Stimulated activated naive CD4-positive, alpha-beta T cell (primary cell): ENCODE data around the gene INTS1.
"Not testable (repeated sequence)": the region's sequence is repeated elsewhere in the genome, so short reads cannot be mapped to it uniquely, and the experiment has no call there.

Experiments
- DNase-seq, 6 experiments: peaks; one replicate each; lab custom pipeline; 2025; lab: John Stamatoyannopoulos, UW

The INTS1 gene

DNA sequence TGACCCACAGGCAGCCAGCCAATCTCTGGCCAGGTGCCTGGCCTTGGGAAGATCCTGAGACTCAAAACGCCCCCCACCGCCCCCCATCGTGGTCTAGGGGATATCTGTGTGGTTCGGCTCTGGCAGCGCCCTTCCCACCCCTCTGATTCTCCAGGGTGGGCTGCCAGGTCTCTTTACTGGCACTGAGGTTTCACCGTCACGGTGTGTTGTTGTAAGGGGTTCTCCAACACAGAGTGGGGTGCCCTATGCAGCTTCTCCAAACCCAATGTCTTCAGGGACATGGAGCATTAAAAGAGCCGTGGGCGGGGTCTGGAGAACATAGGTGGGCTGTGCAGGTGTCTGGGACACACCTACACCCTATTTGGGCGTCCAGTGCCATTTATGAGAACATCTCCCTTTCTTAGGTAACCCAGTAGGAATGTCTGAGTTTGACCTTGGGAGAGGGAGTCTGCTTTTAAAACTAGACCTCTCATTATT is 27.8 kb upstream of the INTS1 start:
- peak in 2 of 6 experiments; percentile 35 to 57 for DNase-seq

DNA sequence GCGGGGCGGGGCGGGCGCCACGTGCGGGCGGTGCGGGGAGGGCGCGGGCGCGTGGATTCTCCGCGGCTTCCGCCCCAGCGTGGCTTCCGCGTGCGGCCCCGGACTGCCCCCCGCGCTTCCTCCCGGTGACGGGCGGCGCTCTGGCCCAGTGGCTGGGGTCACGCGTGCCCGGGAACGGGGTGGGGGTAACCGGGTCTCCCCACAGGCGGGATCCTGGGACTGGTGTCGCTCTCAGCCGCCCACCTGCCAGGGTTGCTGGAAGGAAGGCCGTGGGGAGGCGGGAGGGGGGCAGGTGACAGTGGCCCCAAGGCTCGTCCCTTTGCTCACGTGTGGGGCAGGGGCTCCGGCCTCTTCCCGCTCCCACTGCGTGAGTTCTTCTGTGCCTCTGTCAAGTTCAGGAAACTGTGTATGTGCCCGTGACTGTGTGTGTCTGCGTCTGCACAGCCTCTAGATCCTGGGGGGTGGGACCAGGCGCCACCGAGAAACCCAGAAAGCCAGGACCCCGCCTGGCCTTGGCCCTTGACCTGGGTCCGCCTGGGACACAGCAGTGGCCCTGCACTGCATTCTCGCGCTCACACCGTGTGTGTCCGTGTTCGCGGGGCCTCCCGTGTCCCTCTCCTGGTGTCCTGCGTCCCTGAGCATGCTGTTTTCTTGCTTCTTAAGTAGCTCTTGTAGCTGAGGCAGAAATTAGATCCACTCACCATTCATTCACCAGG is 27.2 kb upstream of the INTS1 start:
- DNase-seq = peak; percentile 41 to 70 (median 52)

DNA sequence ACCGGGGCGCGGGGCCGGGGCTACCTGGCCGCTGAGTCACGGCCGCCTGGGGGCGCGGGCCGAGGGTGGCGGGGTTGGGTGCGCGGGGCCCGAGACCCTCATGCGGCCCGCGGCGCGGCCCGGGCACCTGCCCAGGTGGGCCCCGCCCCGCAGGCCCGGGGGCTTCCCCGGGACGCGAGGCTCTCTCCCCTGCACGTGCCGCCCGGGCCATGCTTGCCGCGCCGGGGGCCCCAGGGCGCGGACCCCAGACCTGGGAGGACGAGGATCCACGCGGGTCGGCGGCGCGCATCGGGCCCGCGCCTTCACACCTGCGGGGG is 26.7 kb upstream of the INTS1 start:
- DNase-seq = peak in 2 of 6 experiments; percentile 50 to 62

DNA sequence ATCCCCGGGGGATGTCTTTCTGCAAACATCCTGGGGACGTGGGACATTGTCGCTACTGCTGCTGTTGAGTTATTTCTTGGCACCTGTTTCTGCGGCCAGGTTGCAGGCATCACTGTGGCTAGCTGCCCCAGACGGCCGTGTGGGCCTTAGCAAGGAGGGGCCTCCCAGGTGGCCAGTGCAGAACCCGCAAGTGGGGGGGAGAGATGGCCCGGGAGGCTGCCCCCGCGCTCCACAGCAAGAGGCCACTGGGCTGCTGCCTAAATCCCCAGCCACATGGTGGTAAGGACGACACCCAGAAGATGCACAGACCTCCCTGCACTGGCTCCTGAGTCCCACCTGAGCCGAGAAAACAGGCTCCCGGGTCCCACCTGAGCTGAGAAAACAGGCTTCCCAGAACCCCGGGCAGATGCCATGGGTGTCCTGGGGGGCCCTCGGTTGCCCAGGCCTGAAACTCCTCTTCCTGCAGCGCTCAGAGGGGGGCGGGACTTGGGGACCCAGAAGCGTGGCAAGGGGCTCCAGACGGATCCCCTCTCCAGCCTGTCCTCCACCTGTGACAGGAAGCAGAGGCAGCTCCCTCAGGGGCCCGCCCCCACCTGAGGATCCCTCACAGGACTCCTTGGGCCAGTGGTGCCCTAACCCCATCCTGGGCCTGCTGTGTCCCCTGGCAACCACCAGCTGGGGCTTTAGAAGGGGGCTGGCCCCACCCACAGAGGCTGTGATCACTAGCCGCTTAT is 25.4 kb upstream of the INTS1 start:
- no peak for DNase-seq

DNA sequence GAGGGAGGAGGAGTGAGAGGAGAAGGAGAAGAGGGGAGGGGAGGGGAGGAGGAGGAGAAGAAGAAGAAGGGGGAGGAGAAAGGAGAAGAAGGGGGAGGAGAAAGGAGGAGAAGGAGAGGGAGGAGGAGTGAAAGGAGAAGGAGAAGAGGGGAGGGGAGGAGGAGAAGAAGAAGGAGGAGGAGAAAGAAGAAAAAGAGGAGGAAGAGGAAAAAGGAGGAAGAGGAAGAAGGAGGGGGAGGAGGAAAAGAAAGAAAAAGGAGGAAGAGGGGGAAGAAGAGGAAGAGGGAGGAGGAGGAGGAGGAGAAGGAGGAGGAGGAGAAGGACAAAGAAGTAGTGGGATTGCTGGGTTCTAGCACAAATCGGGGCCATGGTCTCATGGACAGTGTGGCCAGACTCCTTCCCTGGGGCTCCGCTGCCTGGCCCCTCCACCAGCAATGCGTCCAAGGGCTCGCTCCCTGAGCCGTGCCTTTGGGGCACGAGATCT is 22.1 kb upstream of the INTS1 start:
- DNase-seq = no peak

DNA sequence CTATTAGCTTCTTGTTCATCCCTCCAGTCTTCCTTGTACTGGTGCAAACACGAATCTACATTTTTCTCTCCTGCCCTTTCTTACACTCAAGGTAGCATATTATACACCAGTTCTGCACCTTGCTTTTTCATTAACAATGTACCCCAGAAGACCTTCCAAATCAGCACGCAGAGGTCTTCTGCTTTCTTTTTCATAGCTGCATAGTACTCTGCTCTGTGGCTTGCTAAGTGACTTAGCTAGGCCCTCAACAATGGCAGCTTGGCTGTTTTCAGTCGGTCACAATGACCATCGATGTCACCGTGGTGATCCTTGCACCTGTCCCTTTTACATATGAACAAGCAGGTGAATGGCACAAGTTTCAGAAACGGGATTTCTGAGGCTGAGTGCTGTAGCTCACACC is 21.2 kb upstream of the INTS1 start:
- no peak for DNase-seq

DNA sequence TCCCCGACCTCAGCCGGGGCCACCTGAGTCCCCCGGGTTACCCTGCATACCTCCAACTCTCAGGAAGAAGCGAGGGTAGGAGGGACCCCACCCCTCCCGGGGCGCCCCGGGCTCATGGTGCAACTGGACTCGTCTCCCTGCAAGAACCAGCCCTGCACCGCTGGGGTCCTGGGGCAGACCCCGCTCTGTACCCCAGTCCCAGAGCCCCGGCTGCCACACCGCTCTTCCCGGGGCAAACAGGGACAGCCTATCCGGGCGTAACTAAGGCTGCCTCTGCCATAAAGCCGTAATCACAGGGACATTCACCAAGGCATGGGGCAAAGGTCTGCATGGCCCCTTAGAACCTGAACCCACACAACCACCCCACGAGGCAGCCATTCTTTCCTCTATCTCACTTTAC is 19.7 kb upstream of the INTS1 start:
- no peak for DNase-seq

DNA sequence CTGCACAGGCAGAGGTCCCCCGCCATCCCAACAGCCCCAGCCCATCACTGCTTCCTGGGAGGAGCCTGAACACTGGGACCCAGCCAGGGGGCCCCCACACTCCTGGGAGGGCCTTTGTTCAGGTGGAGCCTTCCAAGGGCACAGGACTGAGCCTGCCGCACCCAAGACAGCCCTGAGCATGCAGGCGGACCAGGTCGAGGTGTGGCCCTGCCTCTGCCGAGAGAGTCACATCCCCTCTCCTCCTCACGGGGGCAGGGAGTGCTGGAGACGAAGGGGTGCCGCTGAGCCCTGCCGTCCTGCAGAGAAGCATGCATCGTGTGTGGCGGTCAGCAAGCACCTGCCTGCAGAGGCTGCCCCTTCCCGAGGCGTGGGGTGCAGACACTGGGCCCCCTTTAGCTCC is 19.0 kb upstream of the INTS1 start:
- DNase-seq = no peak

DNA sequence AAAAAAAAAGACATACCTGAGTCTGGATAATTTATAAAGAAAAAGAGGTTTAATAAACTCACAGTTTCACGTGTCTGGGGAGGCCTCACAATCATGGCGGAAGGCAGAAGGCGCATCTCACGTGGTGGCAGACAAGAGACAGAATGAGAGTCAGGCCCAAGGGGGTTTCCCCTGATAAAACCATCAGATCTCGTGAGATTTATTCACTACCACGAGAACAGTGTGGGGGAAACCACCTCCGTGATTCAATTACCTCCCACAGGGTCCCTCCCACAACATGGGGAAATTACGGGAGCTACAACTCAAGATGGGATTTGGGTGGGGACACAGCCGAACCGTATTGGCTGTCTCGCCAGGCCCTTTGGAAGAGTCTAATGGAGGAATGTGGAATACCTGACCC is 17.3 kb upstream of the INTS1 start:
- DNase-seq = no peak

DNA sequence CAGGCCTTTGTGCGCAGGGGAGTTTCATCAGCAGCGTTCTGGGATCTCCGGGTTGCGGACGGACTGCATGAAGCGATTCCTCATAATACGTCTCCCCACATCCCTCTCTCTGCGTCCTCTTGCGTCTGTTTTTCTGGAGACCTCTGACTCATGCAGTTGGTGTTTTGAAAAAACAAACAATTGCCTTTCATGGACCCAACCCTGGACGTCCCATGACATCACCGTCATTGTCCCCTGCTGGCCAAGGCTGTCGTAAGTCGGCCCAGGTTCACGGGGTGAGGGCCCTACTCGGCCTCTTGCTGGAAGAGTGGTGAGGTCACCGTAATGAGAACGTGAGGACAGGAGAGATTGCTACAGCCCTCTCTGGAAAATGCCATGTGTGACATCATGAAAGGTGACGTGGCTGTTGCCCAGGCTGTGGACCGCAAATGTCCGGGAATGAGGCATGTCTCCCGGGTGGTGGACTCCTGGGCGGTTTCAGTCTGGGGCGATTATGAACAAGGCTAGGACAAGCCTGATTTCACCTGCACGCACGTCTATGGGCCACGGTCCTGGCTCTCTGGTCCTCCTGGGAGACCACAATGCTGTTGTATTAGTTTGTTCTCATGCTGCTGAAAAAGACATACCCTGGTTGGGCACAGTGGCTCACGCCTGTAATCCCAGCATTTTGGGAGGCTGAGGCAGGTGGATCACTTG is 16.5 kb upstream of the INTS1 start:
- DNase-seq = no peak

DNA sequence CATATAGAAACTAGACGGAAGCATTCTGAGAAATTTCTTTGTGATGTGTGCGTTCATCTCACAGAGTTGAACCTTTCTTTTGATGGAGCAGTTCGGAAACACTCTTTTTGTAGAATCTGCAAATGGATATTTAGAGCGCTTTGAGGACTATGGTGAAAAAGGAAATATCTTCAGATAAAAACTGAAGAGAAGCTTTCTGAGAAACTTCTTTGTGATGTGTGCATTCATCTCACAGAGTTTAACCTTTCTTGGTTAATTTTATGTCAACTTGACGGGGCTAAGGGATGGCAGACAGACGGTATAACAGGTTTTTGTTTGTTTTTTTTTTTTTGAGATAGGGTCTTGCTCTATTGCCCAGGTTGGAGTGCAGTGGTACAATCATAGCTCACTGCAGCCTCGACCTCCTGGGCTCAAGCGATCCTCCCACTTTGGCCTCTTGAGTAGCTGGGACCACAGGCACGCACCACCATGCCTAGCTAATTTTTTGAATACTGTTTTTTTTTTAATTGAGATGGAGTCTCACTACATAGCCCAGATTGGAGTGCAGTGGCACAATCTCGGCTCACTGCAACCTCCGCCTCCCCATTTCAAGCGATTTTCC is 15.2 kb upstream of the INTS1 start:
- not testable (repeated sequence) for DNase-seq

DNA sequence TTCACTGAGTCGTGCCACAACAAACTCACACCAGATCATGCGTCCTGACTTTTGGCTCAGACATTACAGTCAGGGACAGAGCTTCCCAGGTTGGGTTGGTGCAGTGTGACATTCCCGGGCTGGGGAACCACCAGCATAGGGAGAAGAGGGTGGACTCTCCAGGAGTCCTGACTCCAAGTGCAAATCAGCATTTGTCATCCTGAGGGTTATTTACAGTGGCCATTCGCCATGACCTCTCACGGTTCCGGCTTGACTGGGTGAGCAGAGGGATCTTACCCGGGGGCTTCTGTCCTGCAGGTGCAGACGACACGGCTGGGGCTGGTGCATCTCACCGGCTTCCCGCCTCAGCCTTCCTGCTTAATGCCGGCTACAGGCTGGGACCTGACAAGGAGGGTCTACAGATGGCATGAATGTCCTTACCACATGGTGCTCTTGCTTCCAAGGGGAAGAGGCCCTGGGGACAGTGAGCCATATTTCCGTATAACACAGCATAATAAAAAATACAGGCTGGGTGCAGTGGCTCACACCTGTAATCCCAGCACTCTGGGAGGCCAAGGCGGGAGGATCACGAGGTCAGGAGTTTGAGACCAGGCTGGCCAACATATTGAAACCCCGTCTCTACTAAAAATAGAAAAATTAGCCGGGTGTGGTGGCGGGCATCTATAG is 12.5 kb upstream of the INTS1 start:
- no peak for DNase-seq

DNA sequence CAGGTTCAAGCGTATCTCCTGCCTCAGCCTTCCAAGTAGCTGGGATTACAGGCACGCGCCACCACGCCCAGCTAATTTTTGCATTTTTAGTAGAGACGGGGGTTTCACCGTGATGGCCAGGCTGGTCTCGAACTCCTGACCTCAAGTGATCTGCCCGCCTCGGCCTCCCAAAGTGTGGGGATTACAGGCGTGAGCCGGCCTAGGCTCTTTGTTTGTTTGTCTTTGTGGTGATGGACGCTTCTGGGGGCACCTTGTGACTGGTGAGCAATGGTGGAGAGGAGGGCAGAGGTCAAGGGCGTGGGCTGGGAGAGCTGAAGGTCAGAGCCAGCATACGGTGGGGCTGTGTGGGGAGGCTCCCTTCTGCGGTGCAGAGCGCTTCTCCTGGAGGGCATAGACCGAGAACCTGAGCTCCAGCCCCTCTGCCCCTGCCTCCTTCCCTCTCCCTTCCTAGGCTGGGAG is 11.3 kb upstream of the INTS1 start:
- not testable (repeated sequence) for DNase-seq

DNA sequence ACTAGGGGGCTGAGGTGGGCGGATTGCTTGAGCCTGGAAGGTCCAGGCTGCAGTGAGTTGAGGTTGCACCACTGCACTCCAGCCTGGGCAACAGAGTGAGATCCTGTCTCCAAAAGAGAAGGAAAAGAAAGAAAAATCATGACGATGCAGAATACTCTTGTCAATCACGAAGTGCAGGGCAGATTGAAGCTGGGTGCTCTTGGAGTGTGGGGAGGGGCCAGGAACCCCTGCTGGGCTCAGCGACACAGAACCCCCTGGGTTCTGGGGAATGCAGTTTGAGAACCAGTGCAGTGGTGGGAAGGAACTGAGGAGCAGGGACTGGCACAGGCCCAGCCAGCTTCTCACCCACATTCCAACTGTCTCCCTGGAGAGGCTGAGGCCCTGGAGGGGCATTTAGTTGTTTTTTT is 10.8 kb upstream of the INTS1 start:
- no peak for DNase-seq

DNA sequence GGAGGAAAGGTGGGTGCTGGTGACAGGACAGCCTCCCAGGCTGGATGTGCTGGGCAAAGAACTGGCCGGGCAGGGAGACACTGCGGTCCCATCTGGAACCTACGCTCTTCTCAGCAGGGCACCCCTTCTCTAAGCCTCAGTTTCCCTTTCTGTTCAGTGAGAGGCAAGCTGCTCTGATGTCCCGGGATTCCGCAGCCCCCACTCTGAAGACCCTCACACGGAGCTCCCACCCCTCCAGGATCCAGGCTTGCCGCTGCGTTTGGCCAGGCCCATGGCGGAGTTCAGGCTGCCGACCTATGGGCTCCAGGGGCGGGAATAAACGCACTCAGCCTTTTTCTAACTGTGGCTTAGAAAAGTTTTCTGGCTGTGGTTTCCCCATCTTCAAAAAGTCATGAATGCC is 10.2 kb upstream of the INTS1 start:
- no peak for DNase-seq

DNA sequence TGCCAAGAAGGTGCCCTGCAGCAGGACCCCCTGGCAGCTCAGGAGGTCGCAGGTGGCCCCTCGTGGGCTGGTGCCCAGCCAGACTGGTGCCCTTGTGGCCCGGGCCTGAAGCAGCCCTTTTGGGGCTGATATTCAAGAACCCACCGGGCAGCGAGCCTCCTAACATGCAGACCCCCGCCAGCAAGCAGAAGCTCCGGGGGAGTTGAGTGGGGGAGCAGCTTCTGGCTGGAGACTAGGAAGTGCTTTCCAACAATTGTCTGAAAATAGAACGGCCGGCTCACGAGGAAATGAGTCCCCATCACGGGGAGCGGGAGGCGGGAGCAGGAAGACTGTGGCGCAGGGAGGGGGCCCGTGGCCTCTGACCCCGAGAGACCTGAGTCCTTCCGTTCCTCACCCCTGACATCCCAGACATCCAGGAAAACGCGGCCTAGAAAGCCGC is 9.5 kb upstream of the INTS1 start:
- no peak for DNase-seq

DNA sequence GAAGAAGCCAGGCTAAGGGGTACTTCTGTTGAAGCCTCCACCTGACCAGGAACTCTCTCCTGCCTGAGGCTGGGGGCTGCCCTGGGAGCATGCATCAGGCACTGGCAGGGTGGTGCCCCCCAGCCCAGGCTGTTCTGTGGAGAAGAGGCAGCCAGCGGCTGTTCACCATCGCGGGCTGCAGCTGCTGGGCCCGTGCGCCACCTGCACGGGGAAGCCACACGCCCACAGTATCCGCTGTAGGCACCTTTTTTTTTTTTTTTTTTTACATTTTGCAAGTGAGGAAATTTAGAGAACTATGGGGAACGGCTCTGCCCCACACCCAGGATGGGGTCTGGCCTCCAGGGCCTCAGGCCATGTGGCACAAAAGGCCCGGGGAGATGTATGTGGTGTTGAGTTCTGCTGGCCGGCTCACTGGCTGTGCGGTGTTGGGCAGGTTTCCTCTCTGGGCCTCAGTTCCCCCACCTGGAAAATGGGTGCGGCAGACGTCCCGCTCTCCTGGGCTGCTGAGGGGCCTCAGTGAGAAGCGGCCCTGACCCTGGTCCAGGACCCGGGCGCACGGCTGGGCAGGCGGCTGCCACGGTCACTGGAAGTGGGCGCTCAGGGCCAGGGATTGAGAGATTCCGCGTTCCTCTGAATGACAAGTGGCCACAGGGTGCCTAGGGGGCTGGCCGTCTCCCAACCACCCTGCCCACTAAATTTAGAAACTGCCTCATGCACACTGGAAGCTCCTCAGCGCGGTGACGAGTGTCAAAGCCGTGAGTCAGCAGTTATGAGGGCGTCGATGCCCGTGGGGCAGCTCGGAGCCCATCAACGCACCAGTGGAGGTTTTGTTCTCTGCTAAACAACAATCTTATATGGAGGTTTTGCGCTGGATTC is 8.8 kb upstream of the INTS1 start:
- DNase-seq = peak; percentile 12 to 73 (median 44)

DNA sequence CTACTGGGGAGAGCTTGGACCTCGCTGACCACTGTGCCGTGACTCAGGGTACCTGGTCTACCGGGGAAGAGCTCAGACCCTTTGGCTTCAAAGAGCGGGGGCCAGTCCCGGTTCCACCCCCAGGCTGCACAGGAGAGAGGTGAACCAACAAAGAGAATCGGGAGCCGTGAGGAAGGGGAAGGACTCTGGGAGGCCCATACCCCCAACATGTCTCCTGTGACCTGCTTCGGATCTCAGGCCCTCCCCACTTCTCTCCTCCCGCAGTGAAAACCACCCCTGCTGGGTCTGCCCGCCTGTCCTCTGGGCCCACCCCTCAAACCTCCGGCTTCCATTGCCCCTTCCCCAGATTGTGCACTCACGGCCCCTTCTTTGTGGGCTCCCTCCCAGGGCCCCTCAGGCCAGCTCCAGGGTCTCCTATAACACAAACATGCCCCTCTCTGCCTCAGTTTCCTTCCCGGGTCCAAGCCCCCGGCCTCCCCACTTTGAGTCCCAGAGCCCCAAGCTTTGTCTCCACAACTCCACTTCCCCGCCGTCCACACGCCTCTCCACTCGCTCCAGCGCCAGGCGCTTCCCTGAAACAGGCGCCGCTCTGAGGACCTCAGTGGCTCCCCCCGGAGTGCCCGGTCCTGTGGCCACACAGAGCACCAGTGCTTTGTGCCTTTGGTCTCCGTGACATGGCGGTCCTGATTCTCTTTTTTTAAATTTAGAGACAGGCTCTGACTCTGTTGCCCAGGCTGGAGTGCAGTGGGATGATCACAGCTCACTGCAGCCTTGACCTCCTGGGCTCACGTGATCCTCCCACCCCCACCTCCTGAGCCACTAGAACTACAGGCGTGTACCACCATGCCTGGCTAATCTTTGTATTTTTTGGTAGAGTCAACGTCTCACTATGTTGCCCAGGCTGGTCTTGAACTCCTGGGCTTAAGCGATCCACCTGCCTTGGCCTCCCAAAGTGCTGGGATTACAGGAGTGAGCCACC is 7.5 kb upstream of the INTS1 start:
- no peak for DNase-seq

DNA sequence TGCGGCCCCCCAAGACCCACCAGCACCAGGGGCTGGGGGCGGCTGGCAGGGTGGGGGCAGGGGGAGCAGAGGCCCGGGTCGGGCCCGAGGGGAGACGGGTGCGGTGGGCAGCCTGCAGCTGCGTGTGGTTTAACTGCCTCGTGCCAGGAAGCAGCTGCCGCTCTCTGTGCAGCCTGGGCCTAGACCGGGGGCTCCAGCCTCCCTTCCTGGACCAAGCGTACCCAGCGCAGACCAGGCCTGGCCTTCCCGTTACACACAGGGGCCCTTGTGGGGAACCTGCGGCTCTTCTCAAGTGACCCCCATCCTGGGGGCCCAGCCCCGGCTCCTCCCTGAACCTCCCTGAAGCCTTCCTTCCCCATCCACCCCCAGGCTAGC is 6.6 kb upstream of the INTS1 start:
- DNase-seq = no peak

DNA sequence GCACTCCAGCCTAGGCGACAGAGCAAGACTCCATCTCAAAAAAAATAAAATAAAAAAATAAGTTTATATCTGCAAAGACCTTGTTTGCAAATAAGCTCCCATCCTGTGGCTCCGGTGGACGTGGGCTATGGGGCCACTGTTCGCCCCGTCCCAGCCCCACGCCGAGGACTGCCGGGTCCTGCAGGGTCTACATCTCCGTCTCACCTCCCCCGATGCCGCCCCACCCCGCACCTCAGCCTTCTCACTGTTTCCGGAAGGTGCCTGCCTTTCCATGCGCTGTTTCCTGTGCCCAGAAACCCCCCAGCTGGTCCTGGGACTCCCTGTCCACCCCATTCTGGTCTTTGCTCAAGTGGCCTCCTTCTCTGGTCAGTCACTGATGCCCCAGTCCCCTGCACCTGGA is 5.0 kb upstream of the INTS1 start:
- no peak for DNase-seq
